HepG2 (cell line): Measurements from ENCODE around the gene YLPM1. TPM values are rescaled to one million over a fixed set of nuclear protein-coding genes. Genes with fewer than 3 reads are reported as not detected.
A peak's percentile ranks its signal among the peaks of the same experiment; 100 is the strongest.

Source experiments
- ARID2 ChIP-seq: sonication (generic); formaldehyde crosslinking; IDR thresholded peaks from 2 replicates; pipeline ENCODE4 v1.8.1; 2022; ENCODE audit warnings: mild to moderate bottlenecking, missing genetic modification reagents, borderline replicate concordance
- ARNTL ChIP-seq: sonication (generic); formaldehyde crosslinking; IDR thresholded peaks from 2 replicates; pipeline ENCODE4 v1.4.0; 2020; ENCODE audit warnings: mild to moderate bottlenecking, missing genetic modification reagents
- ATF4 ChIP-seq, 2 experiments: fragments of 450-650 bp in 1 of 2; sonication (generic) in 1 of 2; formaldehyde crosslinking; IDR thresholded peaks; 2 replicates each; pipeline versions ENCODE4 v1.5.0 to v1.8.0; 2020 to 2022; ENCODE audit warnings: mild to moderate bottlenecking in 1 of 2, missing genetic modification reagents in 1 of 2
- ATF7-NPFF ChIP-seq: sonication (generic); formaldehyde crosslinking; IDR thresholded peaks from 2 replicates; pipeline ENCODE4 v1.8.1; 2023; ENCODE audit warnings: mild to moderate bottlenecking, low read depth, missing genetic modification reagents, moderate library complexity
- CEBPG ChIP-seq: IDR thresholded peaks from 2 replicates; pipeline ENCODE4 v1.6.1; 2016
- FOSL2 ChIP-seq: sonication (generic); formaldehyde crosslinking; IDR thresholded peaks from 2 replicates; pipeline ENCODE4 v1.4.0; 2020; ENCODE audit warnings: missing genetic modification reagents
- FOXP1 ChIP-seq, 2 experiments: fragments of 450-650 bp in 1 of 2; IDR thresholded peaks; 2 replicates each; pipeline ENCODE4 v1.6.1; 2017 to 2018; ENCODE audit warnings: antibody characterized with exemption in 1 of 2
- GMEB1 ChIP-seq: sonication (generic); formaldehyde crosslinking; IDR thresholded peaks from 2 replicates; pipeline ENCODE4 v1.5.1; 2020; ENCODE audit warnings: missing genetic modification reagents, mild to moderate bottlenecking, borderline replicate concordance
- MYC ChIP-seq: sonication (generic); formaldehyde crosslinking; IDR thresholded peaks from 2 replicates; pipeline ENCODE4 v1.9.0; 2021; ENCODE audit warnings: missing genetic modification reagents, borderline replicate concordance
- NCOA5 ChIP-seq: sonication (generic); formaldehyde crosslinking; IDR thresholded peaks from 2 replicates; pipeline ENCODE4 v1.4.0; 2020; ENCODE audit warnings: missing genetic modification reagents
- NFKB2 ChIP-seq: sonication (generic); formaldehyde crosslinking; IDR thresholded peaks from 2 replicates; pipeline ENCODE4 v1.4.0; 2020; ENCODE audit warnings: missing genetic modification reagents, borderline replicate concordance
- PHF20 ChIP-seq: sonication (generic); formaldehyde crosslinking; IDR thresholded peaks from 2 replicates; pipeline ENCODE4 v1.5.0; 2020; ENCODE audit warnings: mild to moderate bottlenecking, missing genetic modification reagents
- RXRA ChIP-seq: sonication (generic); formaldehyde crosslinking; IDR thresholded peaks from 2 replicates; pipeline ENCODE4 v1.5.1; 2020; ENCODE audit warnings: missing genetic modification reagents
- SIN3A ChIP-seq: IDR thresholded peaks from 2 replicates; pipeline ENCODE4 v1.6.1; 2011; ENCODE audit warnings: low read depth, mild to moderate bottlenecking, control low read depth, low read length, borderline replicate concordance
- SMAD1 ChIP-seq: sonication (generic); formaldehyde crosslinking; IDR thresholded peaks from 2 replicates; pipeline ENCODE4 v1.4.0; 2020; ENCODE audit warnings: missing genetic modification reagents, low read depth, mild to moderate bottlenecking, borderline replicate concordance
- ZBTB34 ChIP-seq: sonication (generic); formaldehyde crosslinking; IDR thresholded peaks from 2 replicates; pipeline ENCODE4 v1.8.0; 2022; ENCODE audit warnings: mild to moderate bottlenecking, missing genetic modification reagents
- ZFP36 ChIP-seq: fragments of 150-350 bp; IDR thresholded peaks from 2 replicates; pipeline ENCODE4 v1.6.1; 2018; ENCODE audit warnings: borderline replicate concordance, low read length, low read depth; ENCODE audit not compliant: partially characterized antibody
- ZKSCAN1 ChIP-seq: fragments of 150-350 bp; IDR thresholded peaks from 2 replicates; pipeline ENCODE4 v1.6.1; 2014; ENCODE audit warnings: low read length
- ZNF121 ChIP-seq: sonication (generic); formaldehyde crosslinking; IDR thresholded peaks from 2 replicates; pipeline ENCODE4 v1.5.0; 2020; ENCODE audit warnings: mild to moderate bottlenecking, missing genetic modification reagents
- ZNF160 ChIP-seq: sonication (generic); formaldehyde crosslinking; IDR thresholded peaks from 2 replicates; pipeline ENCODE4 v1.8.0; 2022; ENCODE audit warnings: mild to moderate bottlenecking, inconsistent platforms, missing genetic modification reagents
- ZNF251 ChIP-seq: sonication (generic); formaldehyde crosslinking; IDR thresholded peaks from 2 replicates; pipeline ENCODE4 v1.9.0; 2021; ENCODE audit warnings: mild to moderate bottlenecking, missing genetic modification reagents
- ZNF296 ChIP-seq: sonication (generic); formaldehyde crosslinking; conservative IDR thresholded peaks from 2 replicates; pipeline ENCODE4 v1.5.0; 2020; ENCODE audit warnings: mild to moderate bottlenecking, missing genetic modification reagents
- ZNF326 ChIP-seq: sonication (generic); formaldehyde crosslinking; IDR thresholded peaks from 2 replicates; pipeline ENCODE4 v1.4.0; 2020; ENCODE audit warnings: missing genetic modification reagents, borderline replicate concordance
- ZNF329 ChIP-seq: sonication (generic); formaldehyde crosslinking; IDR thresholded peaks from 2 replicates; pipeline ENCODE4 v1.9.0; 2021; ENCODE audit warnings: low read depth, mild to moderate bottlenecking, missing genetic modification reagents
- ZNF496 ChIP-seq: sonication (generic); formaldehyde crosslinking; IDR thresholded peaks from 2 replicates; pipeline ENCODE4 v1.8.1; 2023; ENCODE audit warnings: mild to moderate bottlenecking, moderate library complexity, missing genetic modification reagents; ENCODE audit not compliant: insufficient replicate concordance
- ZNF570 ChIP-seq: sonication (generic); formaldehyde crosslinking; IDR thresholded peaks from 2 replicates; pipeline ENCODE4 v1.4.0; 2020; ENCODE audit warnings: mild to moderate bottlenecking, missing genetic modification reagents, borderline replicate concordance
- ZSCAN12 ChIP-seq: sonication (generic); formaldehyde crosslinking; IDR thresholded peaks from 2 replicates; pipeline ENCODE4 v1.9.0; 2021; ENCODE audit warnings: mild to moderate bottlenecking, missing genetic modification reagents
- ZSCAN25 ChIP-seq: sonication (generic); formaldehyde crosslinking; IDR thresholded peaks from 2 replicates; pipeline ENCODE4 v1.8.0; 2022; ENCODE audit warnings: mild to moderate bottlenecking, missing genetic modification reagents
- polyA plus RNA-seq, 8 experiments: library from polyadenylated mRNA; depleted of rRNA in 3 of 8; stranded (reverse) in 7 of 8; unstranded in 1 of 8; fragments of >200 nt; fragmentation: Illumina TruSeq in 4 of 8; extraction: Trizol in 4 of 8; gene quantifications; 2 replicates each; pipeline versions ENCODE4 v1.2.1 to v1.2.3, GENCODE V29; 2011 to 2016; ENCODE audit warnings: low read depth in 4 of 8, missing spikeins in 1 of 8, mixed read lengths in 1 of 8; ENCODE audit not compliant: insufficient read depth in 1 of 8
- total RNA-seq, 5 experiments: library from RNA; depleted of rRNA; stranded (reverse); fragments of >200 nt; fragmentation: Illumina TruSeq; extraction: Trizol; gene quantifications; 2 replicates each; pipeline ENCODE4 v1.2.3, GENCODE V29; 2016; ENCODE audit warnings: low read depth in 1 of 5

Gene YLPM1
- total and polyA plus RNA-seq, 2 of the 13 experiments (the other 11 are each of a cell fraction or from before 2014, with no cell fraction given): 6.7 to 21.9 TPM

GRCh38 chr14:74879427-74880182 is 116.5 kb downstream of the YLPM1 start (continued):
- TF ChIP-seq SIN3A: no peak
- no peak for TF ChIP-seq ZNF496 (CRISPR knock-in tag)
- peak; percentile 49; the same call in 1 of the 2 replicates for TF ChIP-seq FOSL2 (CRISPR knock-in tag)
- no peak for TF ChIP-seq GMEB1
- no peak for TF ChIP-seq NCOA5 (CRISPR knock-in tag)
- TF ChIP-seq ZSCAN12: no peak
- no peak for TF ChIP-seq PHF20 (CRISPR knock-in tag)
- no peak for TF ChIP-seq ARNTL (CRISPR knock-in tag)
- TF ChIP-seq RXRA (CRISPR knock-in tag): no peak
- no peak for TF ChIP-seq ATF7-NPFF (CRISPR knock-in tag)
- TF ChIP-seq ZNF121 (CRISPR knock-in tag): no peak
- no peak for TF ChIP-seq ZNF160 (CRISPR knock-in tag)
- TF ChIP-seq SMAD1 (CRISPR knock-in tag): no peak
- no peak for TF ChIP-seq ZFP36
- no peak for TF ChIP-seq ZNF251 (CRISPR knock-in tag)
- no peak for TF ChIP-seq ZNF570 (CRISPR knock-in tag)
- no peak for TF ChIP-seq ZNF329 (CRISPR knock-in tag)
- no peak for TF ChIP-seq ARID2 (CRISPR knock-in tag)
- no peak for TF ChIP-seq ZNF326 (CRISPR knock-in tag)
- no peak for TF ChIP-seq NFKB2 (CRISPR knock-in tag)
- no peak for TF ChIP-seq ZKSCAN1
- no peak for TF ChIP-seq MYC (CRISPR knock-in tag)
- TF ChIP-seq ZSCAN25: no peak
- no peak for TF ChIP-seq ZBTB34 (CRISPR knock-in tag)
- no peak for TF ChIP-seq FOXP1 (IDR thresholded peaks at IDR 0.05)
- TF ChIP-seq FOXP1 (CRISPR knock-in tag; IDR thresholded peaks at IDR 0.05): 0 out of 2 replicates have a peak, but pooled peaks have one; percentile 23
- peak in 1 of 2 experiments; percentile 67; a peak in 1 of 4 replicates for TF ChIP-seq ATF4 (CRISPR knock-in tag; IDR thresholded peaks at IDR 0.05)
- TF ChIP-seq ZNF296 (CRISPR knock-in tag): no peak
- no peak for TF ChIP-seq CEBPG
